Neural crest cell (in vitro differentiated cells): ENCODE results near the gene COLEC12. TPM values are rescaled to one million over a fixed set of nuclear protein-coding genes. Genes with fewer than 3 reads are reported as not detected.

Source experiments
- DNase-seq: peaks from one replicate; pipeline ENCODE4 v3.0.0; 2021; ENCODE audit warnings: low read depth, mixed read lengths, low spot score
- H3K27ac Mint-ChIP-seq: one replicate; pipeline ENCODE4 v1.8.0; 2021; ENCODE audit warnings: mild to moderate bottlenecking, mixed read lengths; ENCODE audit not compliant: unreplicated experiment
- H3K27me3 Mint-ChIP-seq: 2 replicates; pipeline ENCODE4 v1.8.0; 2021; ENCODE audit warnings: low read depth, mild to moderate bottlenecking, mixed read lengths
- H3K36me3 Mint-ChIP-seq: 2 replicates; pipeline ENCODE4 v1.8.0; 2021; ENCODE audit warnings: low read depth, mild to moderate bottlenecking, mixed read lengths
- H3K4me1 Mint-ChIP-seq: 2 replicates; pipeline ENCODE4 v1.8.0; 2021; ENCODE audit warnings: mixed read lengths
- H3K4me3 Mint-ChIP-seq: one replicate; pipeline ENCODE4 v1.8.0; 2021; ENCODE audit warnings: mild to moderate bottlenecking, mixed read lengths
- H3K9me3 Mint-ChIP-seq: 2 replicates; pipeline ENCODE4 v1.8.0; 2021; ENCODE audit warnings: mixed read lengths
- total RNA-seq: library from RNA; stranded (reverse); gene quantifications from 2 replicates; pipeline ENCODE4 v1.2.1, GENCODE V29; 2021
- TF ChIP-seq, protein P1 (sequence below): fragments of 200-600 bp; sonication (generic); conservative IDR thresholded peaks from 2 replicates; pipeline ENCODE4 v1.5.0; 2021; ENCODE audit warnings: antibody characterized with exemption, mild to moderate bottlenecking

The COLEC12 gene
- total RNA-seq, 1 donor from 2014 or later, result 1.7 TPM

DNA sequence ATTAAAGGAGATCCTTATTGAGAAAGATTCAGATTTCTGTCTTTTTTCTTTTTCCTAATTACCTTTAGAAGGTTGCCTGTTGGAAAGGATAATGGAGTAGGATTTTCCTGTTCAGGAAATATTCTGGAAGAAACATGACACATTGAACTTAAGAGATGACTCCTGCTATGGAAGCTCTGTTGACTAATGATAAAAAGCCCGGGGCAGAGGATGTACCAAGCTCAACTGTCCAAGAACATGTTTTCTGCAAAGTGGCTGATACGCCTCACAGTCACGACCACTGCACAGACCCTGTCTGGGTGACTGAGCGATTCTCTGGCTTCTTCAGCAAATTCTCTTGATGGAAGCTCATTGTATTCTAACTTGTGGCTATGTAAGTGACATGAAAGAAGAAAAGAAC is 146.5 kb downstream of the COLEC12 start:
- Mint-ChIP-seq H3K27me3 (no peaks in the 10 kb centered on the region), H3K4me3 (no peak overlapping the region), H3K9me3 (no peaks in the 10 kb centered on the region), H3K36me3 (no peaks in the 10 kb centered on the region), H3K4me1 (no peaks in the 10 kb centered on the region), H3K27ac (no peak overlapping the region)
- no peak for DNase-seq
- TF ChIP-seq, protein P1, sequence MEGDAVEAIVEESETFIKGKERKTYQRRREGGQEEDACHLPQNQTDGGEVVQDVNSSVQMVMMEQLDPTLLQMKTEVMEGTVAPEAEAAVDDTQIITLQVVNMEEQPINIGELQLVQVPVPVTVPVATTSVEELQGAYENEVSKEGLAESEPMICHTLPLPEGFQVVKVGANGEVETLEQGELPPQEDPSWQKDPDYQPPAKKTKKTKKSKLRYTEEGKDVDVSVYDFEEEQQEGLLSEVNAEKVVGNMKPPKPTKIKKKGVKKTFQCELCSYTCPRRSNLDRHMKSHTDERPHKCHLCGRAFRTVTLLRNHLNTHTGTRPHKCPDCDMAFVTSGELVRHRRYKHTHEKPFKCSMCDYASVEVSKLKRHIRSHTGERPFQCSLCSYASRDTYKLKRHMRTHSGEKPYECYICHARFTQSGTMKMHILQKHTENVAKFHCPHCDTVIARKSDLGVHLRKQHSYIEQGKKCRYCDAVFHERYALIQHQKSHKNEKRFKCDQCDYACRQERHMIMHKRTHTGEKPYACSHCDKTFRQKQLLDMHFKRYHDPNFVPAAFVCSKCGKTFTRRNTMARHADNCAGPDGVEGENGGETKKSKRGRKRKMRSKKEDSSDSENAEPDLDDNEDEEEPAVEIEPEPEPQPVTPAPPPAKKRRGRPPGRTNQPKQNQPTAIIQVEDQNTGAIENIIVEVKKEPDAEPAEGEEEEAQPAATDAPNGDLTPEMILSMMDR, result no peak

DNA sequence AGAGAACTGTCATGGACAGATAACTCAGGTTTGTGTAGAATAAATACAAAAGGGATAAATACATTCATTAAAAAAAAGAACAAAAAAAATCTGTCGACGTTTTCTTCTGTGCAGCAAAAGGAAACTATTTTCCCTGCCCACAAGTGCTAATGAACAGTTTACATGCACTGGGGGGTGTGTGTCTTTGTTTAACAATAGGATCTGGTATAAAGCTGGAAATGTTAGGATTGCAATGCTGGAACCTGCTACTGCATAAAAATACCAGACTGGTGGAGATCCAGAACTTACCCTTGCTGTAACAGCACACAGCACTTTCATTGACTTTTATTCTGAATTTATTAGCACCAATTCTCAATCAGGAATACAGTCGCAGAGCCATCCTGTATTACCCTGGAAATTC is 148.1 kb downstream of the COLEC12 start:
- H3K36me3 Mint-ChIP-seq, result no peaks in the 10 kb centered on the region
- H3K27me3 Mint-ChIP-seq, result no peaks in the 10 kb centered on the region
- H3K4me1 Mint-ChIP-seq, result no peaks in the 10 kb centered on the region
- peaks cover 3% of the 10 kb centered on the region for H3K9me3 Mint-ChIP-seq
- H3K27ac Mint-ChIP-seq, result no peak overlapping the region
- TF ChIP-seq, protein P1, result no peak
- DNase-seq, result no peak
- H3K4me3 Mint-ChIP-seq, result no peak overlapping the region

DNA sequence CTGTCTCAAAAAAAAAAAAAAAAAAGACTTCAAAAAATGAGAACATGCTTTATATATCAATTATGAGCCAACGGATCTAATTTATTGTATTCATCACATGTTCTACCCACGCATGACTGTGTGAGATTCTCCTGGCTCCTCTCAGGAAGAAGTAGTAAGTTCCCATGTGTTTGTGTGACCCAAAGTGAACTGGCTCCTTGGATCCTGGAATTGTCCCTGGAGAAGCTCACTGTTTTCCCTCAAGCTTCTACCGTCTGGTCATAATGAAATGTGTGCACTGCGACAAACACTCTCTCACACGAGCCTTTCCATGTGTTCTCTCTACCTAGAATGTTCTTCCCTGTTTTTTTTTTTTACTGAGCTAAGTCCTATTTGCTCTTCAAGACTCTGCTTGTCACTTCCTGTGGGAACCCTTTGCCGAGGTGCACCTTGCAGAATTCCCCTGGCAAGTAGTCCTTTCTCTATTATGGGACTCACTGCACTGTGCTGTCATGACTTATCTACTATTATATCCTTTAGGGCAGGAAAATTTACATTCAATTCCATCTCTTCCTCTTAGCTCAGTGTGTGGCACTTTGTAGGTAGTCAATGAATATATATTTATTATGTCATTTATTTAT is 149.4 kb downstream of the COLEC12 start:
- H3K4me1 Mint-ChIP-seq, result no peaks in the 10 kb centered on the region
- TF ChIP-seq, protein P1, result no peak
- H3K4me3 Mint-ChIP-seq, result no peak overlapping the region
- no peaks in the 10 kb centered on the region for H3K27me3 Mint-ChIP-seq
- peaks cover 3% of the 10 kb centered on the region for H3K9me3 Mint-ChIP-seq
- no peaks in the 10 kb centered on the region for H3K36me3 Mint-ChIP-seq
- no peak overlapping the region for H3K27ac Mint-ChIP-seq
- no peak for DNase-seq

DNA sequence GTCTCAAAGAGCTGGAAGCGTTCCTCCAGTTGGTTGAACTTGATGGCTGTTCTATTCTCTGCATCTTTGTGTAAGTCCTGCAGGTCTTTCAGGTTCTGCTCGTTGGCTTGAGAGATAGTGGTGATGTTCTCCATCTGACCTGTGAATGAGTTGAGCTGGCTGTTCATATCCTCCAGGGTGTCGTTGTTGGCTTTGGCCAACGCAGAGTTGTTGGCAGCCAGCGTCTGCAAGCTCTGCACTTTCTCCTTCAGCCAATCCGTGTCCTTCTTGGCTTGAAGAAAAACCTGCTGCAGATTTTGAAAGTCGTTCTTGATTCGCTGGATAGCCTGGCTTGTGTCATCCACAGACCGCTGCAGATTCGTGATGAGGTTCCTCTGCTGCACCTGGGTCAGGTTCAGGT is 153.9 kb downstream of the COLEC12 start:
- peaks cover 3% of the 10 kb centered on the region for H3K9me3 Mint-ChIP-seq
- H3K27ac Mint-ChIP-seq, result no peak overlapping the region
- no peaks in the 10 kb centered on the region for H3K4me1 Mint-ChIP-seq
- H3K36me3 Mint-ChIP-seq, result no peaks in the 10 kb centered on the region
- TF ChIP-seq, protein P1, result no peak
- DNase-seq, result no peak
- H3K4me3 Mint-ChIP-seq, result no peak overlapping the region
- H3K27me3 Mint-ChIP-seq, result no peaks in the 10 kb centered on the region

DNA sequence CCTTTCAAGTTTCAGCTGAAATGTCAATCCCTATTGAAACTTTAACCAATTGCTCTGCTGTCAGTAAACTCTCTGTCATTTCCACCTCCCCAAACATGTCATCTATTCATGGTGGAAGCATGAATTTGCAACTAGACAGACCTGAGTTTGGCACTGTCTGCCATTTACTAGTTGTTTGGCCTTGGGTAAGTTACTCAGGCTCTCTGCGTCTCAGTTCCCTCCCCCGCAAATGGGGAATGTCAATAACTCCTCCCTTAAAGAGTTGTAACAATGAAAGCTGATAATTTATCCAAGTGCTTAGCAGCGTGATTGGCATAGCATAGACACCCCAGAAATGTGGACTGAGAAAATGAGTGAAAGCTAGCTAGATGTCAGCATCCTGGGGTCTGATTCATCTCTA is 159.4 kb downstream of the COLEC12 start:
- Mint-ChIP-seq H3K27me3 (no peaks in the 10 kb centered on the region), H3K4me3 (no peak overlapping the region), H3K36me3 (no peaks in the 10 kb centered on the region), H3K27ac (no peak overlapping the region), H3K9me3 (no peaks in the 10 kb centered on the region), H3K4me1 (no peaks in the 10 kb centered on the region)
- TF ChIP-seq, protein P1, result no peak
- no peak for DNase-seq
